ENCODE results near the gene ABHD4.

- TF ChIP-seq CTCF (conservative IDR thresholded peaks at IDR 0.05; ENCODE audit: low read depth, low read length) (no peak), EZH2 (IDR thresholded peaks at IDR 0.05; ENCODE audit: low read length, unreplicated experiment) (no peak), EZH2phosphoT487 (IDR thresholded peaks at IDR 0.05; ENCODE audit: borderline replicate concordance, low read length) (no peak)
Observed at GRCh38 chr14:22561366-22561660, 36.8 kb upstream of the ABHD4 start.
